Spleen (tissue), 11 donors: Measurements from ENCODE around the gene RBBP8NL. TPM values are rescaled to one million over a fixed set of nuclear protein-coding genes. Genes with fewer than 3 reads are reported as not detected.

Experiments
- DNase-seq: peaks from one replicate; pipeline ENCODE4 v3.0.0-alpha.2; 2020
- H3K27ac ChIP-seq, 8 donors: fragments of 200-600 bp; sonication (generic) in 7 of 8; 1 replicate in 4 of 8; 2 replicates in 4 of 8; pipeline versions ENCODE4 v1.5.0 to v1.8.0; 2016 to 2021; ENCODE audit warnings: inconsistent platforms in 4 of 8, mild to moderate bottlenecking in 4 of 8, moderate library complexity in 1 of 8
- H3K27me3 ChIP-seq, 7 donors: fragments of 200-600 bp; sonication (generic) in 6 of 7; replicated peaks in 1 of 7; 1 replicate in 4 of 7; 2 replicates in 3 of 7; pipeline versions ENCODE4 v1.5.0 to v1.8.0; 2016 to 2021; ENCODE audit warnings: inconsistent platforms in 3 of 7, mild to moderate bottlenecking in 1 of 7
- H3K36me3 ChIP-seq, 6 donors: fragments of 200-600 bp; sonication (generic) in 5 of 6; 1 replicate in 4 of 6; 2 replicates in 2 of 6; pipeline versions ENCODE4 v1.5.0 to v1.8.0; 2016 to 2021; ENCODE audit warnings: inconsistent platforms in 2 of 6
- H3K4me1 ChIP-seq, 6 donors: fragments of 200-600 bp; sonication (generic) in 5 of 6; 1 replicate in 3 of 6; 2 replicates in 3 of 6; pipeline versions ENCODE4 v1.5.0 to v1.8.0; 2016 to 2021; ENCODE audit warnings: inconsistent platforms in 3 of 6
- H3K4me3 ChIP-seq, 8 donors: fragments of 200-600 bp; sonication (generic) in 7 of 8; 1 replicate in 4 of 8; 2 replicates in 4 of 8; pipeline versions ENCODE4 v1.5.0 to v1.8.0; 2016 to 2021; ENCODE audit warnings: inconsistent platforms in 4 of 8, mild to moderate bottlenecking in 4 of 8, moderate library complexity in 2 of 8
- H3K9me3 ChIP-seq, 8 donors: fragments of 200-600 bp; sonication (generic) in 7 of 8; 1 replicate in 4 of 8; 2 replicates in 4 of 8; pipeline versions ENCODE4 v1.5.0 to v1.8.0; 2016 to 2021; ENCODE audit warnings: inconsistent platforms in 4 of 8
- POLR2A ChIP-seq, 3 donors: fragments of 450-650 bp; IDR thresholded peaks; one replicate each; pipeline ENCODE4 v1.5.1; 2017; ENCODE audit warnings: antibody characterized with exemption in 3 of 3, mild to moderate bottlenecking in 1 of 3
- POLR2AphosphoS5 ChIP-seq, 3 donors: sonication (generic); formaldehyde crosslinking; IDR thresholded peaks; one replicate each; pipeline ENCODE4 v1.5.1; 2017; ENCODE audit warnings: antibody characterized with exemption in 3 of 3
- WGBS, 5 donors: extraction: QIAGEN DNeasy Blood & Tissue Kit in 3 of 5; methylation state at CpG; one replicate each; pipeline versions ENCODE4 v1.1.5 to v1.1.7; 2013 to 2018; 5-methylcytosine and 5-hydroxymethylcytosine counted together
- intact Hi-C: fragments of 100-400 bp; cut with DNase I; formaldehyde crosslinking; loops from one replicate; pipeline ENCODE4 v1.15.0; 2023; ENCODE audit warnings: low total_unique reads
- polyA plus RNA-seq, 3 donors: library from polyadenylated mRNA; stranded (reverse); fragments of 200-250 nt; gene quantifications; one replicate each; pipeline ENCODE4 v1.2.1, GENCODE V29; 2013
- total RNA-seq, 7 donors: library from RNA; depleted of rRNA in 3 of 7; stranded (reverse); fragments of >200 nt in 3 of 7; fragmentation: NEBNext Ultra II Directional in 4 of 7; extraction: Animal tissue kit (Norgen Biotek cat#: 25700) in 4 of 7; gene quantifications; one replicate each; pipeline versions ENCODE4 v1.1.0 to v1.2.1, GENCODE V29; 2016 to 2021
- TF ChIP-seq, protein P1 (sequence below), 11 experiments: fragments of 200-600 bp in 7 of 11; fragments of 450-650 bp in 4 of 11; sonication (generic) in 4 of 11; IDR thresholded peaks in 8 of 11; conservative IDR thresholded peaks in 3 of 11; 1 replicate in 7 of 11; 2 replicates in 4 of 11; pipeline versions ENCODE4 v1.4.0 to v1.8.0; 2016 to 2021; ENCODE audit warnings: antibody characterized with exemption in 11 of 11, inconsistent platforms in 4 of 11, mild to moderate bottlenecking in 1 of 11
- donor health status: healthy with polysubstance abuse.
- donor health status: DM: no; HTN: no; CAD: no; lungs with moderate emphysema.
- donor health status: DM: no; HTN: no; CAD: no.
- donor health status: Bipolar disorder and iron deficiency.
- donor health status: healthy.
- donor health status: DM: no; HTN: no; CAD: no.
- donor health status: DM: yes; HTN: yes; CAD: no.

RBBP8NL gene
- total and polyA plus RNA-seq, 10 donors = 0.03 TPM; not detected in 9

GRCh38 chr20:62392621-62393334 lies 34.6 kb downstream of the RBBP8NL start:
- Histone ChIP-seq H3K4me1 (peaks cover 7 to 22% (median 12%) of the 10 kb centered on the region in 6 donors), H3K27me3 (no peaks in the 10 kb centered on the region), H3K27ac (no peak overlapping the region), H3K9me3 (no peaks in the 10 kb centered on the region), H3K36me3 (peaks cover 0 to 90% (median 48%) of the 10 kb centered on the region in 6 donors), H3K4me3 (no peak overlapping the region)
- intact Hi-C loops = no loop called here
- DNase-seq = no peak
- WGBS, 5 donors = 82 to 94% (median 91%) methylated on average over 9 to 21 of the region's 21 CpGs
- TF ChIP-seq POLR2AphosphoS5 (IDR thresholded peaks at IDR 0.05) = peak in 1 of 3 donors; percentile 33
- TF ChIP-seq, protein P1, sequence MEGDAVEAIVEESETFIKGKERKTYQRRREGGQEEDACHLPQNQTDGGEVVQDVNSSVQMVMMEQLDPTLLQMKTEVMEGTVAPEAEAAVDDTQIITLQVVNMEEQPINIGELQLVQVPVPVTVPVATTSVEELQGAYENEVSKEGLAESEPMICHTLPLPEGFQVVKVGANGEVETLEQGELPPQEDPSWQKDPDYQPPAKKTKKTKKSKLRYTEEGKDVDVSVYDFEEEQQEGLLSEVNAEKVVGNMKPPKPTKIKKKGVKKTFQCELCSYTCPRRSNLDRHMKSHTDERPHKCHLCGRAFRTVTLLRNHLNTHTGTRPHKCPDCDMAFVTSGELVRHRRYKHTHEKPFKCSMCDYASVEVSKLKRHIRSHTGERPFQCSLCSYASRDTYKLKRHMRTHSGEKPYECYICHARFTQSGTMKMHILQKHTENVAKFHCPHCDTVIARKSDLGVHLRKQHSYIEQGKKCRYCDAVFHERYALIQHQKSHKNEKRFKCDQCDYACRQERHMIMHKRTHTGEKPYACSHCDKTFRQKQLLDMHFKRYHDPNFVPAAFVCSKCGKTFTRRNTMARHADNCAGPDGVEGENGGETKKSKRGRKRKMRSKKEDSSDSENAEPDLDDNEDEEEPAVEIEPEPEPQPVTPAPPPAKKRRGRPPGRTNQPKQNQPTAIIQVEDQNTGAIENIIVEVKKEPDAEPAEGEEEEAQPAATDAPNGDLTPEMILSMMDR (IDR thresholded peaks at IDR 0.05 in 8 of 11, conservative IDR thresholded peaks at IDR 0.05 in 3 of 11) = no peak

GRCh38 chr20:62392077-62392418 lies 35.3 kb downstream of the RBBP8NL start:
- intact Hi-C loops = no loop called here
- Histone ChIP-seq H3K4me1 (peaks cover 11 to 29% (median 17%) of the 10 kb centered on the region in 6 donors), H3K36me3 (peaks cover 0 to 90% (median 48%) of the 10 kb centered on the region in 6 donors)

DNA sequence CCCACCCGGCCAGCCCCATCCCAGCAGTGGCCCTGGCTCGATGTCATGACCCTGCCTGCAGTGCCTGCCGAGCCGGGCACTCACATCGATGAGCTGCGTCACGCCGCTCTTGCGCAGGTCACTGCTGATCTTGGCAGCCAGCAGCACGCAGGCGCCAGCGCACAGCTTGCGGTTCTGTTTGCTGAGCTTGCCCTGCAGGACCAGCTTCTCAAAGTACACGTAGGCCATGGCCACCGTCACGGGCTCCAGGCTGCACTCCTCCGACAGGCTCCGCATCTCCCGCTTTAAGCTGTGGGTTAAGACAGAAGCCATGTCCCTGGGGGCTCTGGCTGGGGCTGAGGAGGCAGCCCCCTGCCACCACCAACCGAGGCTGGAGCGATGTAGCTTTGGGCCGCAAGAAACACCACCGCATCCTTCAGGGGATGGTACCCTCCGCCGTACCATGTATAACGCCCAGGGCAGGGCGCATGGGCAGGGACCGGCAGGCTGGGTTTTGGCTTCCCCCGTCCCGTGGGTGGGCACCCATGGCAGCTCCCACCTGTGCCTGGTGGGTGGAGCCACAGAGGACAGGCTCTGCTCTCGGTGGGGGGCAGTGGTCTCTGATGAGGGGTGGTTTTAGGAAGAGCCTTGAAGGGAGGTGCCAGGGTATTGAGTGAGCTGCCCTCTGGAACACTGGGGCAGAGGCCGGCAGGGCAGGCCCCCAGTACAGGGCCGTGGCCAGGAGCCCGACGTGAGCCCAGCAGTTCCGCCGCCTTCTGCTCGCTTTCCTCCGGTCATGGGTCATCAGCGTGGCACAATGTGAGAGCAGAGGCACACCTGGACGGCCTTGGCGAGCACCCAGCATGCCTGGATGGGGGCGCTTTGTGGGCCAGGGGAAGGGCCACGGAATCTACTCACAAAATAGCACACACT lies 35.9 kb downstream of the RBBP8NL start:
- no peak for DNase-seq
- H3K36me3 ChIP-seq = peaks cover 0 to 87% (median 48%) of the 10 kb centered on the region in 6 donors
- H3K4me3 ChIP-seq = no peak overlapping the region
- H3K27ac ChIP-seq = no peak overlapping the region
- peaks cover 11 to 30% (median 17%) of the 10 kb centered on the region in 6 donors for H3K4me1 ChIP-seq
- TF ChIP-seq POLR2AphosphoS5 (IDR thresholded peaks at IDR 0.05) (peak in 2 of 3 donors; percentile 18 to 50), POLR2A (IDR thresholded peaks at IDR 0.05) (no peak)
- TF ChIP-seq, protein P1 (IDR thresholded peaks at IDR 0.05 in 8 of 11, conservative IDR thresholded peaks at IDR 0.05 in 3 of 11) = no peak
- no peaks in the 10 kb centered on the region for H3K27me3 ChIP-seq
- WGBS, 5 donors = 86 to 93% (median 90%) methylated on average over 39 to 44 of the region's 44 CpGs
- no peaks in the 10 kb centered on the region for H3K9me3 ChIP-seq
- intact Hi-C loops = no loop called here

More at GRCh38 chr20:62392077-62392418, 35.3 kb downstream of the RBBP8NL start:
- no peak for DNase-seq
- Histone ChIP-seq H3K27ac (no peak overlapping the region), H3K4me3 (no peak overlapping the region), H3K27me3 (no peaks in the 10 kb centered on the region), H3K9me3 (no peaks in the 10 kb centered on the region)
- TF ChIP-seq, protein P1 (IDR thresholded peaks at IDR 0.05 in 8 of 11, conservative IDR thresholded peaks at IDR 0.05 in 3 of 11) = no peak
- TF ChIP-seq POLR2A (IDR thresholded peaks at IDR 0.05) (no peak), POLR2AphosphoS5 (IDR thresholded peaks at IDR 0.05) (no peak)
- WGBS, 5 donors = 80 to 95% (median 89%) methylated on average over 4 to 10 of the region's 10 CpGs
